ENCODE data around the gene MAN1A1.

GRCh38 chr6:119361209-119361608 is 11.6 kb upstream of the MAN1A1 start:
- no peak for TF ChIP-seq POLR2A (IDR thresholded peaks at IDR 0.05; ENCODE audit: low read length)
- no peak for TF ChIP-seq GATA1 (IDR thresholded peaks at IDR 0.05; ENCODE audit: low read depth, low read length)

All from erythroblast (primary cell).